IMR-90 (cell line): ENCODE results near the gene IFI27L1.

ENCODE experiments used
- BHLHE40 ChIP-seq: fragments of 150-350 bp; IDR thresholded peaks from 2 replicates; pipeline ENCODE4 v1.6.1; 2016; ENCODE audit warnings: mild to moderate bottlenecking, low read depth, low read length
- RAD21 ChIP-seq: IDR thresholded peaks from 2 replicates; pipeline ENCODE4 v1.6.1; 2012; ENCODE audit warnings: low read length, improper control_type of control experiment
- TF ChIP-seq, protein P1 (sequence below): conservative IDR thresholded peaks from 2 replicates; pipeline ENCODE4 v1.5.1; 2012; ENCODE audit warnings: mild to moderate bottlenecking, low read depth, low read length, improper control_type of control experiment
- TF ChIP-seq, protein P2 (sequence below): fragments of 150-350 bp; IDR thresholded peaks from 2 replicates; pipeline ENCODE4 v1.6.1; 2017; ENCODE audit warnings: mild to moderate bottlenecking, antibody characterized with exemption, low read length, low read depth

DNA sequence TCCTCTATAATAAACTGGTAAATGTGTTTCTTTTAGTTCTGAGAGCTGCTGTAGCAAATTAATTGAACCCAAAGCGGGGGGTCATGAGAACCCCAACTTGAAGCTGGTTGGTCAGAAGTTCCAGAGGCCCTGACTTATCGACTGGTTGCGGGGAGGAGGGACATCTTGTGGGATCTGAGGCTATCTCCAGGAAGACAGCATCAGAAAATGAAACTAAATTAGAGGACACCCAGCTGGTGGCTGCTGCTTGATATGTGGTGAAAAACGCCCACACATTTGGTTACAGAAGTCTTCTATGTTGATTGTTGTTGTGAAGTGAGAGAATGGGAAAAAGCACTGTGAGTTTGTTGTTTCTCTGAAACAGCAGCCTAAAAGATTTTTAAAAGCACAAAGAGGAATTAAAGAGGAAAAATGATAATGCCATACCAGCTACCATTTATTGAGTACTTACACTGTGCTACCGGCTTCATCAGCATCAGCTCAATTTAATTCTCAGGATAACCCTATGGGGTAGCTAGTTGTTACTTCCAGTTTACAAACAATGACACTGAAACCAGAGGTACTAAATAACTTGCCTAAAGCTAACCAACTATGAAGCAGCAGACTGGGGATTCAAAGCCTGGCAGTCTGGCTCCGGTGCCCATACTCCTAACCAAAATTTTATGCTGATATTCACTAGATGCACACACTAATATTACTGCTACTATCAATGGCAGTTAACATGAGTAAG is 24.4 kb upstream of the IFI27L1 start:
- TF ChIP-seq, protein P1, sequence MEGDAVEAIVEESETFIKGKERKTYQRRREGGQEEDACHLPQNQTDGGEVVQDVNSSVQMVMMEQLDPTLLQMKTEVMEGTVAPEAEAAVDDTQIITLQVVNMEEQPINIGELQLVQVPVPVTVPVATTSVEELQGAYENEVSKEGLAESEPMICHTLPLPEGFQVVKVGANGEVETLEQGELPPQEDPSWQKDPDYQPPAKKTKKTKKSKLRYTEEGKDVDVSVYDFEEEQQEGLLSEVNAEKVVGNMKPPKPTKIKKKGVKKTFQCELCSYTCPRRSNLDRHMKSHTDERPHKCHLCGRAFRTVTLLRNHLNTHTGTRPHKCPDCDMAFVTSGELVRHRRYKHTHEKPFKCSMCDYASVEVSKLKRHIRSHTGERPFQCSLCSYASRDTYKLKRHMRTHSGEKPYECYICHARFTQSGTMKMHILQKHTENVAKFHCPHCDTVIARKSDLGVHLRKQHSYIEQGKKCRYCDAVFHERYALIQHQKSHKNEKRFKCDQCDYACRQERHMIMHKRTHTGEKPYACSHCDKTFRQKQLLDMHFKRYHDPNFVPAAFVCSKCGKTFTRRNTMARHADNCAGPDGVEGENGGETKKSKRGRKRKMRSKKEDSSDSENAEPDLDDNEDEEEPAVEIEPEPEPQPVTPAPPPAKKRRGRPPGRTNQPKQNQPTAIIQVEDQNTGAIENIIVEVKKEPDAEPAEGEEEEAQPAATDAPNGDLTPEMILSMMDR: no peak
- TF ChIP-seq, protein P2, sequence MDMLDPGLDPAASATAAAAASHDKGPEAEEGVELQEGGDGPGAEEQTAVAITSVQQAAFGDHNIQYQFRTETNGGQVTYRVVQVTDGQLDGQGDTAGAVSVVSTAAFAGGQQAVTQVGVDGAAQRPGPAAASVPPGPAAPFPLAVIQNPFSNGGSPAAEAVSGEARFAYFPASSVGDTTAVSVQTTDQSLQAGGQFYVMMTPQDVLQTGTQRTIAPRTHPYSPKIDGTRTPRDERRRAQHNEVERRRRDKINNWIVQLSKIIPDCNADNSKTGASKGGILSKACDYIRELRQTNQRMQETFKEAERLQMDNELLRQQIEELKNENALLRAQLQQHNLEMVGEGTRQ: no peak
- TF ChIP-seq RAD21 (no peak), BHLHE40 (no peak)
